GM12878 (cell line): ENCODE measurements around the gene RGL1. TPM values are rescaled to one million over a fixed set of nuclear protein-coding genes. Genes with fewer than 3 reads are reported as not detected.

Experiments used
- BACH1 ChIP-seq: fragments of 450-650 bp; IDR thresholded peaks from 2 replicates; pipeline ENCODE4 v1.6.1; 2017; ENCODE audit warnings: mild to moderate bottlenecking, borderline replicate concordance
- CUX1 ChIP-seq: IDR thresholded peaks from 2 replicates; pipeline ENCODE4 v1.6.1; 2012; ENCODE audit warnings: improper control_type of control experiment, low read depth, low read length; ENCODE audit not compliant: insufficient replicate concordance
- EED ChIP-seq: sonication (generic); IDR thresholded peaks from 2 replicates; pipeline ENCODE4 v1.6.1; 2016; ENCODE audit warnings: antibody characterized with exemption, low read depth
- ESRRA ChIP-seq: IDR thresholded peaks from 2 replicates; pipeline ENCODE4 v1.6.1; 2012; ENCODE audit warnings: mild to moderate bottlenecking, low read length, improper control_type of control experiment
- GABPA ChIP-seq: IDR thresholded peaks from 2 replicates; pipeline ENCODE4 v1.6.1; 2014; ENCODE audit warnings: antibody characterized with exemption, low read depth, mild to moderate bottlenecking, inconsistent platforms
- IRF5 ChIP-seq: fragments of 450-650 bp; IDR thresholded peaks from 2 replicates; pipeline ENCODE4 v1.6.1; 2017; ENCODE audit warnings: borderline replicate concordance
- JUND ChIP-seq: IDR thresholded peaks from 2 replicates; pipeline ENCODE4 v1.6.1; 2012; ENCODE audit warnings: low read depth, mild to moderate bottlenecking, low read length, improper control_type of control experiment, moderate library complexity
- KDM1A ChIP-seq: fragments of 200-600 bp; sonication (generic); IDR thresholded peaks from 2 replicates; pipeline ENCODE4 v1.6.1; 2016; ENCODE audit warnings: borderline replicate concordance
- KLF5 ChIP-seq: fragments of 450-650 bp; IDR thresholded peaks from 2 replicates; pipeline ENCODE4 v1.6.1; 2014; ENCODE audit warnings: mild to moderate bottlenecking; ENCODE audit not compliant: partially characterized antibody
- LARP7 ChIP-seq: fragments of 450-650 bp; IDR thresholded peaks from 2 replicates; pipeline ENCODE4 v1.6.1; 2017; ENCODE audit warnings: mild to moderate bottlenecking
- MAX ChIP-seq: IDR thresholded peaks from 2 replicates; pipeline ENCODE4 v1.6.1; 2012; ENCODE audit warnings: low read depth, low read length, improper control_type of control experiment
- MTA3 ChIP-seq: IDR thresholded peaks from 2 replicates; pipeline ENCODE4 v1.6.1; 2012; ENCODE audit warnings: low read length, inconsistent platforms, borderline replicate concordance
- POLR2AphosphoS2 ChIP-seq: IDR thresholded peaks from 2 replicates; pipeline ENCODE4 v1.6.1; 2011; ENCODE audit warnings: low read depth, mild to moderate bottlenecking, low read length, improper control_type of control experiment, moderate library complexity
- RFX5 ChIP-seq: IDR thresholded peaks from 2 replicates; pipeline ENCODE4 v1.6.1; 2011; ENCODE audit warnings: low read depth, low read length, improper control_type of control experiment
- TBL1XR1 ChIP-seq: IDR thresholded peaks from 2 replicates; pipeline ENCODE4 v1.6.1; 2012; ENCODE audit warnings: low read depth, low read length, improper control_type of control experiment
- USF2 ChIP-seq: IDR thresholded peaks from 2 replicates; pipeline ENCODE4 v1.6.1; 2011; ENCODE audit warnings: low read depth, low read length, improper control_type of control experiment, borderline replicate concordance
- ZNF207 ChIP-seq: fragments of 450-650 bp; IDR thresholded peaks from 2 replicates; pipeline ENCODE4 v1.6.1; 2014; ENCODE audit warnings: antibody characterized with exemption, mild to moderate bottlenecking, borderline replicate concordance
- ZNF217 ChIP-seq: fragments of 450-650 bp; IDR thresholded peaks from 2 replicates; pipeline ENCODE4 v1.6.1; 2017; ENCODE audit warnings: antibody characterized with exemption, mild to moderate bottlenecking
- ZSCAN29 ChIP-seq: fragments of 450-650 bp; IDR thresholded peaks from 2 replicates; pipeline ENCODE4 v1.6.1; 2017; ENCODE audit warnings: mild to moderate bottlenecking, moderate library complexity
- polyA plus RNA-seq, 11 experiments: library from polyadenylated mRNA; depleted of rRNA in 4 of 11; unstranded in 6 of 11; stranded (reverse) in 5 of 11; fragments of >200 nt; fragmentation: Nextera tagmentation in 4 of 11; fragmentation: Illumina TruSeq in 1 of 11; extraction: Ambion mirVana in 4 of 11; extraction: Trizol in 1 of 11; gene quantifications; 1 replicate in 1 of 11; 2 replicates in 10 of 11; pipeline versions ENCODE4 v1.2.1 to v1.2.3, GENCODE V29; 2011 to 2016; ENCODE audit warnings: inconsistent platforms in 2 of 11, missing spikeins in 2 of 11, low read depth in 1 of 11
- total RNA-seq, 4 experiments: library from RNA; depleted of rRNA in 3 of 4; stranded (reverse); fragments of >200 nt in 3 of 4; fragmentation: Illumina TruSeq in 1 of 4; extraction: Trizol in 1 of 4; gene quantifications; 2 replicates each; pipeline versions ENCODE4 v1.2.1 to v1.2.3, GENCODE V29; 2013 to 2021
- TF ChIP-seq, protein P1 (sequence below): IDR thresholded peaks from 2 replicates; pipeline ENCODE4 v1.6.1; 2012; ENCODE audit warnings: low read depth, low read length, improper control_type of control experiment

Gene RGL1
- total and polyA plus RNA-seq, 10 of the 15 experiments (the other 5 are each of a cell fraction or from before 2014, with no cell fraction given): 8.1 to 25.0 (median 19.0) TPM

- TF ChIP-seq TBL1XR1: no peak
- no peak for TF ChIP-seq IRF5
- TF ChIP-seq JUND: no peak
- TF ChIP-seq ZNF217: 0 out of 2 replicates have a peak, but pooled peaks have one; percentile 62
- TF ChIP-seq ZNF207: no peak
- TF ChIP-seq MAX: no peak
- no peak for TF ChIP-seq RFX5
- no peak for TF ChIP-seq ZSCAN29
- no peak for TF ChIP-seq GABPA
- peak; percentile 28 for TF ChIP-seq KLF5
- TF ChIP-seq, protein P1, sequence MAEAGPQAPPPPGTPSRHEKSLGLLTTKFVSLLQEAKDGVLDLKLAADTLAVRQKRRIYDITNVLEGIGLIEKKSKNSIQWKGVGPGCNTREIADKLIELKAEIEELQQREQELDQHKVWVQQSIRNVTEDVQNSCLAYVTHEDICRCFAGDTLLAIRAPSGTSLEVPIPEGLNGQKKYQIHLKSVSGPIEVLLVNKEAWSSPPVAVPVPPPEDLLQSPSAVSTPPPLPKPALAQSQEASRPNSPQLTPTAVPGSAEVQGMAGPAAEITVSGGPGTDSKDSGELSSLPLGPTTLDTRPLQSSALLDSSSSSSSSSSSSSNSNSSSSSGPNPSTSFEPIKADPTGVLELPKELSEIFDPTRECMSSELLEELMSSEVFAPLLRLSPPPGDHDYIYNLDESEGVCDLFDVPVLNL: no peak
- no peak for TF ChIP-seq CUX1
- TF ChIP-seq EED: peak; percentile 72
- peak; percentile 9; the same call in 1 of the 2 replicates for TF ChIP-seq BACH1
- TF ChIP-seq LARP7: no peak
- no peak for TF ChIP-seq ESRRA
- TF ChIP-seq KDM1A: no peak
- no peak for TF ChIP-seq USF2
- no peak for TF ChIP-seq MTA3
- TF ChIP-seq POLR2AphosphoS2: no peak
These were observed 2.7 kb downstream of the RGL1 start (continued) for GRCh38 chr1:183807549-183808168.
